Measurements from ENCODE around the gene TRIM50.

TRIM50 gene

DNA sequence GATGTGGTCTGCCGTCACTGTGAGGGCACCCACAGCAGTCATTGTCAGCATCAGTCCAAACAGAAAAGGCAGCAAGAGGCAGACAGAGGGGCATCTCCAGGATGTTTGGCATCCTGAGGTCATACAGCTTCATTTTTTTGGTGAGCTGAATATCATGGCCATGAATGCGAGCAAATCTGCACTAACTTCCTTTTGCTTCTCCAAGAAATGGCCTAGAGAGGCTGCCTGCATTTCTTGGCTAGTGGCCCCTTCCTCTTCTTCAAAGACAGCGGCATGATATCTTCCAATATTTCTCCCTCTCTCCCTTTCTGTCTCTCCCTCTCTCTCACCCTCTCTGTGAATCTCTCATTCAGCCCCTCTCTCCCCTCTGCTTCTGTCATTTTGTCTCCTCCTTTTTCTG is 24.9 kb upstream of the TRIM50 start:
- Histone ChIP-seq H4K20me1 (ENCODE audit: control insufficient read depth, insufficient read depth, low read depth, low read length) (no peaks in the 10 kb centered on the region), H3K79me2 (ENCODE audit: control insufficient read depth, low read length) (no peaks in the 10 kb centered on the region), H3K36me3 (ENCODE audit: control insufficient read depth, low read length) (no peaks in the 10 kb centered on the region), H3K27me3 (ENCODE audit: control insufficient read depth, low read length) (0 out of 2 replicates have a peak, but pooled peaks cover 4% of the 10 kb centered on the region), H3K4me3 (ENCODE audit: low read length) (no peak overlapping the region), H3F3A (ENCODE audit: control insufficient read depth, insufficient read depth) (no peaks in the 10 kb centered on the region), H3K4me1 (ENCODE audit: control insufficient read depth, low read length) (no peaks in the 10 kb centered on the region), H3K4me2 (ENCODE audit: low read length) (no peak overlapping the region), H3K27ac (ENCODE audit: low read depth, low read length) (no peak overlapping the region), H3K9me2 (replicated peaks; ENCODE audit: control insufficient read depth, low read length) (no peaks in the 10 kb centered on the region), H3K9me3 (ENCODE audit: control insufficient read depth, insufficient read depth, low read length) (no peaks in the 10 kb centered on the region)
- TF ChIP-seq EZH2phosphoT487 (IDR thresholded peaks at IDR 0.05; ENCODE audit: borderline replicate concordance, low read length) (no peak), CTCF (IDR thresholded peaks at IDR 0.05; ENCODE audit: low read depth, low read length, poor library complexity, severe bottlenecking) (no peak)

- no peaks in the 10 kb centered on the region for H3K4me1 ChIP-seq (ENCODE audit: control insufficient read depth, low read length)
Observed at GRCh38 chr7:73351447-73352167, 23.7 kb upstream of the TRIM50 start.

GRCh38 chr7:73350306-73351068 is 22.6 kb upstream of the TRIM50 start:
- Histone ChIP-seq H4K20me1 (ENCODE audit: control insufficient read depth, insufficient read depth, low read depth, low read length) (no peaks in the 10 kb centered on the region), H3K79me2 (ENCODE audit: control insufficient read depth, low read length) (no peaks in the 10 kb centered on the region), H3K9me2 (replicated peaks; ENCODE audit: control insufficient read depth, low read length) (no peaks in the 10 kb centered on the region), H3K27me3 (ENCODE audit: control insufficient read depth, low read length) (peaks cover 11% of the 10 kb centered on the region), H3K4me1 (ENCODE audit: control insufficient read depth, low read length) (no peaks in the 10 kb centered on the region), H3K36me3 (ENCODE audit: control insufficient read depth, low read length) (no peaks in the 10 kb centered on the region), H3K9me3 (ENCODE audit: control insufficient read depth, insufficient read depth, low read length) (no peaks in the 10 kb centered on the region), H3K4me3 (ENCODE audit: low read length) (no peak overlapping the region), H3K4me2 (ENCODE audit: low read length) (no peak overlapping the region), H3F3A (ENCODE audit: control insufficient read depth, insufficient read depth) (no peaks in the 10 kb centered on the region), H3K27ac (ENCODE audit: low read depth, low read length) (no peak overlapping the region)
- TF ChIP-seq CTCF (IDR thresholded peaks at IDR 0.05; ENCODE audit: low read depth, low read length, poor library complexity, severe bottlenecking): no peak
- no peak for TF ChIP-seq EZH2phosphoT487 (IDR thresholded peaks at IDR 0.05; ENCODE audit: borderline replicate concordance, low read length)

More at GRCh38 chr7:73351447-73352167, 23.7 kb upstream of the TRIM50 start:
- Histone ChIP-seq H3K36me3 (ENCODE audit: control insufficient read depth, low read length) (no peaks in the 10 kb centered on the region), H3K9me2 (replicated peaks; ENCODE audit: control insufficient read depth, low read length) (no peaks in the 10 kb centered on the region), H3K4me2 (ENCODE audit: low read length) (no peak overlapping the region), H4K20me1 (ENCODE audit: control insufficient read depth, insufficient read depth, low read depth, low read length) (no peaks in the 10 kb centered on the region), H3K9me3 (ENCODE audit: control insufficient read depth, insufficient read depth, low read length) (no peaks in the 10 kb centered on the region), H3F3A (ENCODE audit: control insufficient read depth, insufficient read depth) (no peaks in the 10 kb centered on the region), H3K79me2 (ENCODE audit: control insufficient read depth, low read length) (no peaks in the 10 kb centered on the region), H3K4me3 (ENCODE audit: low read length) (no peak overlapping the region), H3K27me3 (ENCODE audit: control insufficient read depth, low read length) (peaks cover 4% of the 10 kb centered on the region; the same call in 1 of the 2 replicates), H3K27ac (ENCODE audit: low read depth, low read length) (no peak overlapping the region)
- TF ChIP-seq EZH2phosphoT487 (IDR thresholded peaks at IDR 0.05; ENCODE audit: borderline replicate concordance, low read length) (no peak), CTCF (IDR thresholded peaks at IDR 0.05; ENCODE audit: low read depth, low read length, poor library complexity, severe bottlenecking) (no peak)
